Measurements from ENCODE around the gene SPOUT1.
"Not testable (repeated sequence)": the region's sequence is repeated elsewhere in the genome, so short reads cannot be mapped to it uniquely, and the experiment has no call there.

SPOUT1 gene

GRCh38 chr9:128845186-128845931, 15.8 kb upstream of the SPOUT1 start:
- no peak overlapping the region for H3K9ac ChIP-seq (ENCODE audit: low read depth, low read length)
- no peaks in the 10 kb centered on the region for H3K27me3 ChIP-seq (ENCODE audit: insufficient read depth, low read length, poor library complexity)
- TF ChIP-seq CTCF (IDR thresholded peaks at IDR 0.05; ENCODE audit: borderline replicate concordance, extremely low read depth, low read length, poor library complexity, severe bottlenecking) (no peak), EZH2 (IDR thresholded peaks at IDR 0.05; ENCODE audit: borderline replicate concordance, low read depth, low read length, severe bottlenecking) (no peak)
- ATAC-seq (ENCODE audit: insufficient read depth, low read depth), result no peak
- no peak overlapping the region for H3K4me3 ChIP-seq (ENCODE audit: low read depth in 1 of 2, low read length in 2 of 2)
- H4K20me1 ChIP-seq (ENCODE audit: insufficient read depth, low read length), result no peaks in the 10 kb centered on the region
- no peak overlapping the region for H3K4me2 ChIP-seq (ENCODE audit: insufficient read depth, low read length)
- no peaks in the 10 kb centered on the region for H3K9me3 ChIP-seq (ENCODE audit: insufficient read depth, low read length, severe bottlenecking)
- peaks cover 3% of the 10 kb centered on the region; the same call in 1 of the 2 replicates for H3K36me3 ChIP-seq (ENCODE audit: insufficient read depth, low read length)
- DNase-seq, result no peak
- H3K27ac ChIP-seq (ENCODE audit: low read length), result no peak overlapping the region
- H3K79me2 ChIP-seq (ENCODE audit: insufficient read depth, low read length), result no peaks in the 10 kb centered on the region
- H2AFZ ChIP-seq (ENCODE audit: low read depth, low read length), result no peak overlapping the region
- H3K4me1 ChIP-seq (ENCODE audit: insufficient read depth, low read length), result no peaks in the 10 kb centered on the region

GRCh38 chr9:128843171-128843570, 13.6 kb upstream of the SPOUT1 start:
- not testable (repeated sequence) for H3K4me3 ChIP-seq (ENCODE audit: low read depth in 1 of 2, low read length in 2 of 2); H3K79me2 ChIP-seq (ENCODE audit: insufficient read depth, low read length); DNase-seq; H3K9me3 ChIP-seq (ENCODE audit: insufficient read depth, low read length, severe bottlenecking); H3K9ac ChIP-seq (ENCODE audit: low read depth, low read length); ATAC-seq (ENCODE audit: insufficient read depth, low read depth); H3K27me3 ChIP-seq (ENCODE audit: insufficient read depth, low read length, poor library complexity); H3K4me2 ChIP-seq (ENCODE audit: insufficient read depth, low read length); H2AFZ ChIP-seq (ENCODE audit: low read depth, low read length); H3K4me1 ChIP-seq (ENCODE audit: insufficient read depth, low read length); H4K20me1 ChIP-seq (ENCODE audit: insufficient read depth, low read length); H3K36me3 ChIP-seq (ENCODE audit: insufficient read depth, low read length); H3K27ac ChIP-seq (ENCODE audit: low read length)

DNA sequence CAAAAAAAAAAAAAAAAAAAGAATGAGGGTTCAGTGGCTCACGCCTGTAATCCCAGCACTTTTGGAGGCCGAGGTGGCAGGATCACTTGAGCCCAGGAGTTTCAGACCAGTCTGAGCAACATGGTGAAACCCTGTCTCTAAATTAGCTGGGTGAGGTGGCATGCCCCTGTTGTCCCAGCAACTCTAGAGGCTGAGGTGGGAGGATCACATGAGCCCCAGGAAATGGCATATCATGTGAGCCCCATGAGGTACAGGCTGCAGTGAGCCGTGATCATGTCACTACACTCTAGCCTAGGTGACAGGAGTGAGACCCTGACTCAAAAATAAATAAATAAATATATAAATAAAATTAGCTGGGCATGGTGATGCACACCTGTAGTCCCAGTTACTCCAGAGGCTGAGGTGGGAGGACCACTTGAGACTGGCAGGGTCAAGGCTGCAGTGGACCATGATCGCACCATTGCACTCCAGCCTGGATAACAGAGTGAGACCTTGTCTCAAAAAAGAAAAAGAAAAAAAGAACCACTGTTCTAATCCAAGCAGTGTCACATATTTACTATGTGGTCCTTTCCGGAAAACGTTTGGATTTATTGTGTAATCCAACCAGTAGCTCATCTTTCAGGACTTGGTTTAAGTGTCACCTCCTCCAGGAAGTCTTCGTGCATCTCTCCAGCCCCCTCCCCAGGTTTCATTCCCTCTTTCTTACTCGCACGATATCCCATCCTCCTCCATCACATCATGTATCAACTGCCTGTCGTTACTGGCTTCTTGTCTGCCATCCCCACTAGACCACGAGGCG, 12.3 kb upstream of the SPOUT1 start:
- TF ChIP-seq EZH2 (IDR thresholded peaks at IDR 0.05; ENCODE audit: borderline replicate concordance, low read depth, low read length, severe bottlenecking), result no peak
- no peak for TF ChIP-seq CTCF (IDR thresholded peaks at IDR 0.05; ENCODE audit: borderline replicate concordance, extremely low read depth, low read length, poor library complexity, severe bottlenecking)
- H3K9me3 ChIP-seq (ENCODE audit: insufficient read depth, low read length, severe bottlenecking), result no peaks in the 10 kb centered on the region
- peaks cover 9% of the 10 kb centered on the region; the same call in 1 of the 2 replicates for H3K36me3 ChIP-seq (ENCODE audit: insufficient read depth, low read length)
- H3K4me2 ChIP-seq (ENCODE audit: insufficient read depth, low read length), result no peak overlapping the region
- H2AFZ ChIP-seq (ENCODE audit: low read depth, low read length), result no peak overlapping the region
- no peak overlapping the region for H3K4me3 ChIP-seq (ENCODE audit: low read depth in 1 of 2, low read length in 2 of 2)
- no peak overlapping the region for H3K9ac ChIP-seq (ENCODE audit: low read depth, low read length)
- DNase-seq, result no peak
- no peaks in the 10 kb centered on the region for H3K27me3 ChIP-seq (ENCODE audit: insufficient read depth, low read length, poor library complexity)
- no peak overlapping the region for H3K27ac ChIP-seq (ENCODE audit: low read length)
- no peak for ATAC-seq (ENCODE audit: insufficient read depth, low read depth)
- no peaks in the 10 kb centered on the region for H3K4me1 ChIP-seq (ENCODE audit: insufficient read depth, low read length)
- no peaks in the 10 kb centered on the region for H4K20me1 ChIP-seq (ENCODE audit: insufficient read depth, low read length)
- no peaks in the 10 kb centered on the region for H3K79me2 ChIP-seq (ENCODE audit: insufficient read depth, low read length)

DNA sequence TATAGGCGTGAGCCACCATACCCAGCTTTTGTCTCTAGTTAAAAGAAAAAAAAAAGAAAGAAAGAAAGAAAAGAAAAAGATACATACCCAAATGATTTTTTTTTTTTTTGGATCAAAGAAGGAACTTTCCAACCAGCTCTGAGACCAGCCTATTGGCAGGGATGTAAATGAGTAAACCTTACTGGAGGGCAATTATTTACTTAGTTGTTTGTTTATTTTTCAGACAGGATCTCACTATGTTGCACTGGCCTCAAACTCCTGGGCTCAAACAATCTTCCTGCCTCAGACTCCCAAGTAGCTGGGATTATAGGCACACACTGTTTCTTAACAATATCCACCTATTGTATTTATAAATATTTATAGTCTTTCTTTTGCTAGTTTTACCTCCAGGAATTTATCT, 10.9 kb upstream of the SPOUT1 start:
- no peak for DNase-seq
- H3K4me2 ChIP-seq (ENCODE audit: insufficient read depth, low read length), result no peak overlapping the region
- H3K9me3 ChIP-seq (ENCODE audit: insufficient read depth, low read length, severe bottlenecking), result no peaks in the 10 kb centered on the region
- ATAC-seq (ENCODE audit: insufficient read depth, low read depth), result no peak
- no peaks in the 10 kb centered on the region for H3K4me1 ChIP-seq (ENCODE audit: insufficient read depth, low read length)
- H2AFZ ChIP-seq (ENCODE audit: low read depth, low read length), result no peak overlapping the region
- H3K27ac ChIP-seq (ENCODE audit: low read length), result no peak overlapping the region
- TF ChIP-seq EZH2 (IDR thresholded peaks at IDR 0.05; ENCODE audit: borderline replicate concordance, low read depth, low read length, severe bottlenecking) (no peak), CTCF (IDR thresholded peaks at IDR 0.05; ENCODE audit: borderline replicate concordance, extremely low read depth, low read length, poor library complexity, severe bottlenecking) (no peak)
- H3K9ac ChIP-seq (ENCODE audit: low read depth, low read length), result no peak overlapping the region
- H3K79me2 ChIP-seq (ENCODE audit: insufficient read depth, low read length), result no peaks in the 10 kb centered on the region
- no peaks in the 10 kb centered on the region for H3K27me3 ChIP-seq (ENCODE audit: insufficient read depth, low read length, poor library complexity)
- no peak overlapping the region for H3K4me3 ChIP-seq (ENCODE audit: low read depth in 1 of 2, low read length in 2 of 2)
- no peaks in the 10 kb centered on the region for H4K20me1 ChIP-seq (ENCODE audit: insufficient read depth, low read length)
- H3K36me3 ChIP-seq (ENCODE audit: insufficient read depth, low read length), result peaks cover 9% of the 10 kb centered on the region; the same call in 1 of the 2 replicates

All from DND-41 (cell line).